ENCODE data around the gene CFAP65. TPM values are rescaled to one million over a fixed set of nuclear protein-coding genes. Genes with fewer than 3 reads are reported as not detected.

Gene CFAP65
- polyA plus RNA-seq, 4 donors, result 0.24 to 0.73 (median 0.34) TPM

DNA sequence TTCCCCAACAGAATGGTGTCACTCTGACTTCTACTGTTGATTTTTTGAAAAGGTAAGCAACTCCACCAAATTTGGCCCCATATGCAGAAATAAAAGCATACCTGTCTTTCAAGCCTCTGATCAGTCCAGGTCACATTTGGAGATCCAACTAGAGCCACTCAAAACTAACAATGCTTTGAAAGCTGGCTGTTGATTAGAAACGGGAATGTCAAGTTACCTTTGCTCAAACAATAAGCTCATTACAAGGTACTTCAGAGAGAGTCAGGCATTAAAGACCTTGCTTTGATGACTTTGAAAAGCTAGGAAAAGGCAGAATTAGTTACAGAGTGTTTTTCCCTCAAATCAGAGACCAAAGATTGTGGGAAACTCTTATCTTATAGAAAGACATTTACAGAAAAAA is 24.2 kb upstream of the CFAP65 start:
- DNase-seq (ENCODE audit: low read depth in 4 of 4, low spot score in 2 of 4), result no peak

DNA sequence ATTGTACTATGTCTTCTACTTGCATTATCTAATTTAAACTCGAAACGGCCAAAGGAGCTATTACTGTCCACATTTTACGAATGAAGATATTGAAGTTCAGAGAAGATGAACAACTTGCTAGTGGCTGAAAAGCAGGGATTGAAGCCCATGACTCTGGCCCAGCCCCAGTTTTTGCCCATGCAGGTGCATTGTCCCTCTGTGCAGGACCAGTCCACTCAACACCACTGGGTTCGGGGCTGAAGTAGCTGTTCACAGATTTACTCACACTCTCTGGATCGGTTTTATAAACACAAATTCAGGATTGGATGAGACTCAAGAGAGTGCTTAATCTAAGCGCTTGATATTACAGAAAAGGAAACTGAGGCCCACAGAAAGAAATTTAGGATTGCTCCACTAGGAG is 20.8 kb upstream of the CFAP65 start:
- DNase-seq (ENCODE audit: low read depth in 4 of 4, low spot score in 2 of 4), result no peak

DNA sequence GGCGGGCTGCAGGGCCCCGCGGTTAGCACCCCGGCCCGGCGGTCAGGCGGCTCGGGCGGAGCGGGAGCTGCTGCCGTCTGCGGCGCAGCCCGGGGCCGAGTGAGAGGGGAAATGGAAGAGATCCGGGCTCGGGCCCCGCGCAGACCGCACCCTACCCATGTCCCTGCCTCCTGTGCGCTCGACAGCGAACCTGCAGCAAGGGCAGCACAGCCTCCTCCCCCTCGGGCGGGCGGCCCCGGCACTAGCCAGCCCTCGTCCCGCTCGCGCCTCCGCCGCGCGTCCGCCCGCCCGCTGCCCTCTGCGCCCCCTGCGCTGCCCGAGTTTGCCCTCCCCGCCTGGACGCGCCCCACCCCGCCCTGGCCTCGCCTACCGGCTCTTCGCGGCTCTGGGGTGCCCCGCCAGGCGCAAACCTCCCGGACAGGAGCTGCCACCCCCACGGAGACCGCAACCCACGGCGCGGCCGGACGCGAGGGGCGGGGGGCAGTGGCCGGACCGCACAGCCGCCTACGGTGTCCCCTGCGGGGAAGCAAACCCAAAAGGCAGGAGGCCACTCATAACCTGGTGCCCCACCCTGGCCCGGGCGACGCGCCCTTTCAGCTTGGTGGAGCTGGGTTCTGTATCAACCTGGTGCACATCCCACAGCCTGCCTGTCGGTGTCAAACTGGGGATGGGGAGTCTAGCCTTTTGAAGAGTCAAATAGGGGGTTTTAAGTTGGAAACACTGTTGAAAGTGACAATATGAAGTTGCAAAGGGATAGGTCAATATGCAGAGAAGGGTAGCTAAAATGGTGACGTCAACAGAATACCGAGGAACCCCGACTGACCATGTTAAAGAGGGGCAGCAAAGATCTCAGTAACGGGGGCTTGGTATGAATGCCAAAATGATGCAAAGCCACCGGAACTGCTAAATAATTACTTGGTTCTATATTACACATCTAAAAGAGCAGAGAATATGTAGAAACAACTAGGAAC is 19.8 kb upstream of the CFAP65 start, which contains the start of gene IHH:
Gene IHH (minus strand): TSS at position 101 of the 971 bp plus-strand sequence. CDS start 454 bp downstream, outside the sequence.
- no peak for DNase-seq (ENCODE audit: low read depth in 4 of 4, low spot score in 2 of 4)

DNA sequence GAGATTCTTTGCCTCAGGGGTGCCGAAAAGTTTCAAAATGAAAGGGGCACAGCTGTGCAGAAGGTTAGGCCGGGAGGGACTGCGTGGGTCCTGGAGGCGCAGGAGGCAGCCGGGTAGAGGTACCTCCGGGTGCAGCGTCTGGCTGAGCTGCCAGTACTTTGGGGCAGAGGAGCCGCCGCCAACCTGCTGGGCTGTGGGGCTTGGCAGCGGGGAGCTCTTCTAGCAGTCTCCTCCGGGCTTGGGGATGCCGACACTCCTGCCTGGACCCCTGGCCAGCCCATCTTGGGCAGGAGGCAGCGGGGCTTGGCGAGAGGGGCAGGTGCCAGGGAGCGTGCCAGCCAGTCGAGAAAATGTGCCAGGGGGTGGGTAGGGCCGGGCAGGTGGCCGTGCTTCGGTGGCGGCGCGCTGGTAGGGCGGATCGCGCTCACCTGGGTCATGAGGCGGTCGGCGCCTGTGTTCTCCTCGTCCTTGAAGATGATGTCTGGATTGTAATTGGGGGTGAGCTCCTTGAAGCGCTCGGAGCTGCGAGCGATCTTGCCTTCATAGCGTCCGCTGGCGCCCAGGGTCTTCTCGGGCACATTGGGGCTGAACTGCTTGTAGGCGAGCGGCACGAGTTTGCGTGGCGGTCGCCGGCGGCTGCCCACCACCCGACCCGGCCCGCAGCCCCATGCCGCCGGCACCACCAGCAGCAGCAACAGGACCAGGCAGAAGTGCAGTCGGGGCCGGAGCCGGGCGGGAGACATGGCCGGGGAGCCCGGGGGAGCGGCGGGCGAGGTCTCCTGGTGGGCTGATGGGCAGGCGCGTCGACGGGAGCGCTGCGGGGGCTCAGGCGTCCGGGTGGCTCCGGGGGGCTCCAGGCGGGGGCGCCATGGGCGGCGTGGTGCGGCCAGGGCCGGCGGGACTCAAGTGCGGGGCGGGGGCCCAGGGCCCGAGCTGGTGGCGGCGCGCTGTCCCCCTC is 18.7 kb upstream of the CFAP65 start:
- DNase-seq (ENCODE audit: low read depth in 4 of 4, low spot score in 2 of 4), result no peak

DNA sequence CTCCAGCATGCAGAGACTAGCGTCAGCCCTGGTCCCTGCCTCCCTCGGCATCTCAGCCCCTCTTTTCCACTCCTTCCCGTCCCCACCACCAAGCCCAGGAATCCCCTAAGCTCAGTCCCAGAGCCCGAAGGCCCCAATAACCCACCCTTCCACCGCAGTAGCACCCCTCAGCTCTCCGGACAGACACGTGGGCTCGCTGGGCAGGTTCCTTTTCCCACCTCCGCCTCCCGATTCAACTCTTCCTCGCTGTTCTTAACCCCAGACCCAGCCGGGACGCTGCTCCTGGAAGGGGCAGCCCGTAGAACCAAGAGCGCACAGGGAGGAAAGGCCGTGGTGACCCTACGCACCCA is 18.0 kb upstream of the CFAP65 start:
- DNase-seq (ENCODE audit: low read depth in 4 of 4, low spot score in 2 of 4), result no peak

DNA sequence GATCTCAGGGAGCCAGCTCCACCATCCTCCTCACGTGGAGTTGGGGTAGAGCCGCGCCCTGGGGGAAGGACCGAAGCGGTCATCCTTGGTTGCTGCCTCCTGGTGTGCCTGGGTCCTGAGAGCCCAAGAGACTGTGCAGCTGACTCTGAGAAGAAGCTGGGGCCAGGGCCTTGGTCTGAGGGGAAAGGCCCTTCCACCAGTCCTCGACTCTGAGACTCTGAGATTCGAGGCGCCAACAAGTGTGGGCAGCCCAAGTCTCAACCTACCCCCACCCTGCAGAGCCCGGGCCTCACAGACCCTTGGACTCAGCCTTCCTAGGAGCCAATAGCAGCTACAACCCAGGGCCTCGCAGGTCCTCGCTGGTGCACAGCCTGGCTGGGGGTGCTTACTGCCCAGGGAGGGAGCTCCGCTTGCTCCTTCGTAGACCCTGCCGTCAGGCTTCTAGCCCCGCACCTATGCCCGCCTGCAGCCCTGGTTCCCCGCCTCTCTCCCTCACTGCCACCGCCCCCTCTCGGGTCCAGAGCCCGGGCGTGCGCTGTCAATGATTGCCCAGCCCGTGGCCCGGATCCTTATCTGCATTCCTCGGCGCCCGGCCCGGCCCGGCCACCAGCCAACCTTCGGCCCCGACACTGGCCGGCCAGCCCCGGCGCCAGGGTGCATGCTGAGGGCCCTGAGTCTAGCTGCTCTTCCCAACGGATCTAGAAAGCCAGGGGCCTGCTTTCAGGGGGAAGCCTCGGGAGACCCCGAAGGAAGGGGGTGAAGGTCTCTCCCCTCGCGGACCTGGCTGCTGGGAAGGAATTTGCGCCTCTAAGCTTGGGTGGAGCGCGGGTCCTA is 17.4 kb upstream of the CFAP65 start:
- no peak for DNase-seq (ENCODE audit: low read depth in 4 of 4, low spot score in 2 of 4)

DNA sequence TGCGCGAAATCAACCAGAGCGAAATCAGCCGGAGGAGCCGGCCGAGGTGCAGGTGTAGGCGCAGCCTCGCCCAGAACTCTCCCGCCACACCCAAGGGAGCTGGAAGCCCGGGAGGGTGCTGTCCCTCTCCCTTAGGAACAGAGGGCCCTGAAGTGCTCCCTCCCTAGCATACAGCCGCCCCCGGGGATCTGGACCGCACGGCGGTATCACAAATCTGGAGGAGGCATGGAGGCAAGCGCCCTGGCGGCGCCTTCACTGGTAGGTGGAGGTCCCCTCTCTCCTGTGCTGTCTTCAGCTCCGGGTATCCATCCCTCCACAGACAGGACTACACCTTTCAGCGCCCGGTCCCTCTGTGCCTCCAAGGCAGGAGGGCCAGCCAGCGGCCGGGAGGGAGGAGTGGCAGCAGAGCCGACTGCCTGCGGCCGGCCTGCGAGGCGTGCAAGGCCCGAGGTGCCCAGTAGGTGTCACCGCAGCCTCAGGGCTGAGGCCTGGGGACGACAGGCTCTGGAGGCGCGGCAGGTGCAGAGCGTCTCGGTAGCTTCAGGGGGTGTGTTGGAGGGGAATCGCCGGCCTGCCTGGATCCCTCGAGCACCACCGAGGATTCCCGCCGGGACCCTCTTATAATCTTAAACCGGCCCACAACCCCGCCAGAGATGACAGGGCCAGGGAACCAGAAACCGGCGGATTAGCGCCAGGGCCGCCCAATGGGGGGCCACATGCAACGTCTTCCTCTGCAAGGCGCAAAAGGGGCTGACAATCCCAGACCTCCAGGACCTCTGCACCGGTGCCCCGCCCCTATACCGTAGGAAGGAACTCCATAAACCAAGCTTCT is 16.6 kb upstream of the CFAP65 start:
- peak in 1 of 4 donors; percentile 36 for DNase-seq (ENCODE audit: low read depth in 4 of 4, low spot score in 2 of 4)

DNA sequence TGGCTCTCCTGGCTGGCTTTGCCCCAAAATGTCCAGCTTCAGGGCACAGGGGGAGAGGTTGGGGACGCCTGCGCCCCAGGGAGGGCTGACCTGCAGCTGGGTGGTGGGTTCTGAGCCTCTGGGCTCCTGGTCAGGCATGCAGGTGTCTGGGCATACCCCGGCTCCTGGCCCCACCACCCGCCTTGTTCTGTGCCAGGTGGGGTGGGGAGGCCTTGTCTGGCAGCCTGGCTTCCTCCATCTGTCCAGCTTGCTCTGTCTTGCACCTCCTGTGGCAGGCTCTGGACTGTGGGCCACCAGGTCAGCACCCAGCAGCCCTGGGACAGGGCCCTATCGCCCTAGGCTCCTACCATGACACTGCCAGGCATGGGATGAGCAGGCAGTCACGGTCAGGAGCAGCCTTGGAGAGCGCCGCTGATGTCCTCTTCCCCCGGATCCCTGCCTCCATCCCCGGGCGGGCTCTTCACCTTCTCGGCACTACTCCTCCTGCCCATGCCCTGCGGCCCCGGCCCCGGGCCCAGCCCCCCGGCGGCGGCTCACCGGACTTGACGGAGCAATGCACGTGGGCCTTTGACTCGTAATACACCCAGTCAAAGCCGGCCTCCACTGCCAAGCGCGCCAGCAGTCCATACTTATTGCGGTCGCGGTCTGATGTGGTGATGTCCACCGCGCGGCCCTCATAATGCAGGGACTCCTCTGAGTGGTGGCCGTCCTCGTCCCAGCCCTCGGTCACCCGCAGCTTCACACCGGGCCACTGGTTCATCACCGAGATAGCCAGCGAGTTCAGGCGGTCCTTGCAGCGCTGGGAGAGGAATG is 15.8 kb upstream of the CFAP65 start:
- DNase-seq (ENCODE audit: low read depth in 4 of 4, low spot score in 2 of 4), result no peak

DNA sequence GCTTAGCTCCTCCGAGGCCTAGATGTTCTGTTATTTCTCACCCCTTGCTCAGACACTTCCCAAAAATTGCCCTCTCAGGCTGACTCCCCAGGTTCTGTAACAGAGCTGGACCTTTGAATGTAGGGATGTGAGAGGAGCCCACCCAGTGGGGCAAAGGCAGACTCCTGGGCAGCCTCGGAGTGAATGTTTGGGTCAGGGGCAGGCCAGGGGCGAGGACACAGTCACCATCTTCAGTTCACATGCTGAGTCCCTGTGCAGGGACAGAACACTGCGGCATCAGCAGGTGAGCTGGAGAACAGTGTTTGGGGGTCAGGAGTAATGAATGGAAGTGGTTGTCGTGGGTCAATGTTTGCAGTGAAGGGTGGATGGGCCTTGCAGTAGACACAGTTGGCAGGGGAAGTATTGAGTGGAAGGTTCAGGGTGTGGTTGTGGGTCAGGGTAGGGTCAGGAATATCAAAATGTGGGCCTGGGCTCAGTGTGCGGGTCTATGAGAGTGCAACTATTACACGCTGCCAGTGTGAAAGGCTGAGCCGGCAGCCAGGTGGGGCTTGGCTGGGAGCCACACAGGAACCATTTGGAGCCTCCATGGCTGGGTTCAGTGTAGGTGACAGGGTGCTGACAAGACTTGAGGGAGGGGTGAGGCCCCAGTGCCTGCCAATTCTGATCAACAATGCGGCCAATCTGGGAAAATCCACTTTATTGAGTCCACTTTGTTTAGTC is 15.0 kb upstream of the CFAP65 start:
- DNase-seq (ENCODE audit: low read depth in 4 of 4, low spot score in 2 of 4), result no peak

DNA sequence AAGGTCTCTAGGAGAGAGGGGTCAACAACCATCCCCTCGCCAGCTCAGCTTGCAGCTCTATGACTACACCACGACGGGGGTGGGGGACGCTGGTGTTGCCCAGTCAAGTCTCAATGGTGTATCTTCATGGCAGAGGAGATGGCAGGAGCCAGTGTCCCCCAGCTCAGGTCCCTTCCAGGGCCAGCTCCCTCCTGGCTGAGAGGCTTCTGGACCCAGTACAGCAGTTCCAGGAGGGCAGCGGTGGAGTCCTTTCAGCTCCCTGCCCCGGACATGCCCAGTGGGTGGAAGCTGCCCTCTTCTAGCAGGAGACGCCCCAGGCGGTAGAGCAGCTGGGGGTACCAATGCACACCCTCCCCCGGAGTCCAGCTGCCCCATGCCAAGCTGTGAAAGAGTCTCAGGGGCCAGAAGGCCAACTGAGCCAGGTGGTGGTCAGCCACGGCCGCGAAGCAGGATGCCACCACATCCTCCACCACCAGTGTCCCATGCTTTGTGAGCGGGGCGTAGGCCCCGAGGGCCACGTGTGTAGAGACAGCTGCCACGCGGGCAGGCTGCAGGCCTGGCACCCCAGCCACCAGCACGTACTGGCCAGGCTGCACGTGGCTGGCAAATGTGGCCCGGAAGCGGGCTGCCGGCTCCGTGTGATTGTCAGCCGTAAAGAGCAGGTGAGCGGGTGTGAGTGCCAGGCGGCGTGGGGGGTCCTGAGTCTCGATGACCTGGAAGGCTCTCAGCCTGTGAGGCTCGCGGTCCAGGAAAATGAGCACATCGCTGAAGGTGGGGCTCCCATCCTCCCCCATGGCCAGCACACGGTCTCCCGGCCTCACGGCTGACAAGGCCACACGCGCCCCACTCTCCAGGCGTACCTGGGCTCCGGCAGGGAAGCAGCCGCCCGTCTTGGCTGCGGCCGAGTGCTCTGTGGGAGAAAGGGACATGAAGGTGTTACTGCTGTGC is 13.9 kb upstream of the CFAP65 start:
- DNase-seq (ENCODE audit: low read depth in 4 of 4, low spot score in 2 of 4), result no peak

DNA sequence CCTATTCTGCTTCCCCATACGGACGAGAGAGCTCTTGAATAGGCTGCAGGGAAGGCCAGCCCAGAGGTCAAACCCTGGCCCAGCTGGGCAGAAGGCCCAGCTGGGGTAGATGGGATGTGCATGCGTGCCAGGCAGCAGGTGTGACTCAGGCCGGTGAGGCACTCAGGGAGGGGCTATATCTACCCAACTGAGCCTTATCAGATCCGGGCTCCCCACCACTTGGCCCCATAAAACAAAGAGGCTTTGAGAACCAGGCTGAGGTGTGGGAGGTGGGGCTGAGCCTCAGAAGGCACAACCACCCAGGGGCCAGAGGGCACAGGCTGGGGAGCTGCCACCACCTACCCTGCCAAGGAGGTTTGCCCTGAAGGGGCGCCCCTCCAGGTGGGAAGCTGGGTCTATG is 8.0 kb upstream of the CFAP65 start:
- DNase-seq (ENCODE audit: low read depth in 4 of 4, low spot score in 2 of 4), result no peak

DNA sequence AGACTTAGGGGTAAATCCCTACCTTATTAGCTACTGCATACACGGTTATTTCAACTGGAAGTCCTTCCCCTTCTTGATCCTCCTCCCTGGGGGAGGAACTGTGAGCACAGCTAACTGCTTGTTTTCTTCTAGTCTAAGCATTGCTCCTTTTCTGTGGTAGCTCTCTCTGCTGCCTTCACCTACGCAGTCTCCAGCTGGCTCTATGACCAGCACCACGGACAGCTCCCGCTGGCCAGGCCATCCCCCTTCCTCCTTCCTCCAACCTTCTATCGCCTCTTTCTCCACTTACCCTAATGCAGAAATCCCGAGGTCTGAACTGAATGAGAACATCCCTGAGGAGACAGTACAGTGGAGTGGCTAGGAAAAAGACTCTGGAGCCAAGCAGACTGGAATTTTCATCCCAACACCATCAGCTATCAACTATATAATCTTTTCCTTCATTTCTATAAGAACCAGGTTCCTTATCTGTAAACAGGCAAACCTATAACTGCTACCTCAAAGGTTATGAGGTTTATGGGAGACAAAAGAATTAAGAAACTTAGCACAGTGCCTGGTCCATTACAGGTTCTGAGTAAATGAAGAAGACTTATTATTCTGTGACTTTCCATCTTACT is 4.7 kb upstream of the CFAP65 start:
- peak in 2 of 4 donors; percentile 56 to 64 for DNase-seq (ENCODE audit: low read depth in 4 of 4, low spot score in 2 of 4)

DNA sequence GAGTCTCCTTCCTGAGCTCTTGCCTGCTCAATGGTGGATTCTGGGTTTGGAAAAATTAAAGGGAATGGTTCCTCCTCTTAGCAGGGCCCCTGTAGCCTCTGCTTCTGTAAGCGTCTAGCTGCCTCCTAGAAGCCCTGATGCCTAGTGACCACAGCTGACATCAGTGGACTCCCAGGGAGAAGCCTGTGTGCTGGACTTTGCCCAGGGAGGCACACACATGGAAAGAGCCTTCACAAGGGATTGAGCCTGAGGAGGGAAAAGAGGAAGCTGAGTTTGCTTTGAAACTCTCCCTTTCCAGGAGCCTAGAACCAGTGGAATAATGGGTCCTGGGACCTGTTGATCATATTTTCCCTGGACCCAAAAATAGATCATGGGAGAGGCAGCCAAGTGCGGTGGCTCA is 1.4 kb upstream of the CFAP65 start:
- DNase-seq (ENCODE audit: low read depth in 4 of 4, low spot score in 2 of 4), result no peak

DNA sequence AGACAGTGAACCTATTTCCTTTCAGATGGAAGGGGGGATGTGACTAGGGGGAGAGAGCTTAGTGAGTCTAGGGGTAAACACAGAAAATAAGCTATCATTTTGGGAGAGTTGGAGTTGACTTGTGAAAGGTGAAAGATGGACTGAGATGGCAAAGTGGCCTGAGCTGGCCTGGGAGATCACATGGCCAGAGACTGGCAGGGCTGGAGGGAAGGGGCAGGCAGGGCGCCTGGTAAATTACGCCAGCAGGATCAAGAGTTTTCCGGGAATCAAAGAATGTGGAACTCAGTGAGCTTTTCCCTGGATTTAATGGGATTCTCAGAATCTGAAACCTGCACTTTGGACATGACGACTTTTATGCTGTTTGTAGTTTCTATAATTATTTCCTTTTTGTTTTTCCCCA is 841 bp upstream of the CFAP65 start:
- DNase-seq (ENCODE audit: low read depth in 4 of 4, low spot score in 2 of 4), result no peak

DNA sequence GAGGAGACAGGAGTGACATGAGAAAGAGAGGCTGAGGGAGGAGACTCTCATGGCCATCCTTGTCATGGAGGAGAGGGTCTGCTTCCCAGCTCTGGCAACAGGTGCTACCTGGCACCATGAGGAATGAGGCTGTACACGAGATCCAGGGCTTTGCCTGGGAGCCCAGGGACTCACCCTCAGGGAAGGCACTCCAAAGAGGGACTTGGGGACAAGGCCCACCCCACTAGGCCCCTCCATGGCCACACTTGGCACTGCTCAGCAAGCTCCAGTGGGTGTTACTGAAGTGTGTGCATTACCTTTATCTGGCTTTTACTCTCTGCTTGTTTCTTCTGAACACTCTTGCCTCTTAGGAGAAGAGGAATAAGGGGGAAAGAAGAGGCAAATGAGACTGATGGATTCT is 2.7 kb downstream of the CFAP65 start:
- no peak for DNase-seq (ENCODE audit: low read depth in 4 of 4, low spot score in 2 of 4)

DNA sequence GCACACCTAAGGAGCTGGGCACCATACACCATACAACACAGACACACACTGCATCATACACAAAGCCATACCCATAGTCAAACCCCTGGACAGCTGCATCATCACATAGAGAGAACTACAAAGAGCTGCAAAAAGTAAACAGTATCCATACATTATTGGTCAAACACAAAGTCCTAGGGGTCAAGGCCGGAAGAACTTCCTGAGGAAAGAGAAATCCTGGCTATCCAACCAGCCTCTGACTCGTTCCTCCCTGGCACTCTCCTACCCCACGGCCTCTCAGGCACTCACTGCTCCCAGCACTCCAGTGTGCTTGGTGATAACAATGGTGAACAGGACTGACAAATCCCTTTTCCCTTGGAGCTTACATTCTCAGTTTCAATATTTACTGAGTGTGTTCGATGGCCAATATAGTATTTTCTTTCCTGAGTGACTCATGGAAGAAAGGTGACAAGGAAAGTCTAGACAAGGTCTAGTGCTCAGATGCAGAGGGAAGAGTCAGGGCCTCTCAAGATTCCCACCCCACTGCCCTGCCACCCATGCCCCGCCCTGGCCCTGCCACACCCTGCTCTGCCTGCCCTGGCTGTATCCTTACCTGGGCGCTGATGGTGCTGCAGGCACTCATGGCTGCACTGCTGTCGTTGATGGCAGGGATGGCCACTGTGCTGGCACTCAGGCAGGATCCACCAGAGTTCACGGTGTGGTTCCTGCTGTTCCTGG is 3.4 kb downstream of the CFAP65 start:
- no peak for DNase-seq (ENCODE audit: low read depth in 4 of 4, low spot score in 2 of 4)

Data from left renal cortex interstitium (tissue), 4 donors.